ENCODE data around the gene ABHD6.

- TF ChIP-seq POLR2A (IDR thresholded peaks at IDR 0.05), result no peak
- no peak for TF ChIP-seq CTCF (IDR thresholded peaks at IDR 0.05)
Measured at GRCh38 chr3:58214484-58215316, 22.9 kb upstream of the ABHD6 start.
